Measurements from ENCODE around the gene SLC2A10.
A peak's percentile ranks its signal among the peaks of the same experiment; 100 is the strongest.

DNA sequence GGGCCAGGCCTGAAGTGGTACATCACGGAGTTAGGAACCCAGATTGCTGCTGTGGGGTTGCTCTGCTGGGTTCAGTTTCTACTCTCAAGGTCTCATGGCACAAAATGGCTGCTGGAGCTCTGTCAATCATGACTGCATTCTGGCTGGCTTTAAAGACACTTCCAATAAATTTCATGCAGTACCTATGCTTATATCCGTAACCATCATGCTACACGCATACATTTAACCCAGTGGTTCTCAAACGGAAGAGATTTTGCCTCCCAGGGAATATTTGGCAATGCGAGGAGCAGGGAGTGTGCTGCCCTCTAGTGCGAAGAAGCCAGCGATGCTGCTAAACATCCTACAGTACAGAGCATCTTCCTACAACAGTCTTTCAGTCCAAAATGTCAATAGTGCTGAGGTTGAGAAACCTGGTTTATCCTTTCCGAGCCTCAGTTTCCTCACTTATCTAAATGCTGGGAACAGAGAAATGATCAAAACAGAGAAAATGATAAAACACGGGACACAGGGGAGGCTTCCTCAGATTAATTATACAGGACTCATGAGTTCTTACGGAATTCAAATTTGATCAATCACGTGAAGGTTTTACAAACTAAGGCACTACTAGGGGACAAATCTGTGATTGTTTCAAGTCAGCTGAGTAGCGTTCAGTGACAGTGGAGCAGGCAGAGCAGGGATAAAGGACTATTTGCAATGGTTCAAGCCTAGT, 9.6 kb upstream of the SLC2A10 start:
- TF ChIP-seq CTCF (IDR thresholded peaks at IDR 0.05; ENCODE audit: extremely low read depth in 1 of 2, insufficient read depth in 1 of 2, low read depth in 1 of 2, low read length in 2 of 2) (peak; percentile 68 to 75), EZH2 (IDR thresholded peaks at IDR 0.05; ENCODE audit: borderline replicate concordance, low read depth, low read length, severe bottlenecking) (no peak), JUN (IDR thresholded peaks at IDR 0.05; ENCODE audit: borderline replicate concordance, insufficient read depth, insufficient read length, low read depth) (no peak), MAX (IDR thresholded peaks at IDR 0.05; ENCODE audit: insufficient read depth, insufficient read length) (no peak), POLR2AphosphoS5 (IDR thresholded peaks at IDR 0.05; ENCODE audit: insufficient read depth, low read depth, low read length) (no peak), GATA2 (IDR thresholded peaks at IDR 0.05; ENCODE audit: insufficient read depth, insufficient read length, low read depth, low read length) (no peak), MYC (IDR thresholded peaks at IDR 0.05; ENCODE audit: low read depth, low read length) (no peak), POLR2A (IDR thresholded peaks at IDR 0.05; ENCODE audit: low read depth, low read length) (no peak)

Data from endothelial cell of umbilical vein (primary cell).